GM20431 (cell line): Measurements from ENCODE around the gene IFNA21.
"Not testable (repeated sequence)": the region's sequence is repeated elsewhere in the genome, so short reads cannot be mapped to it uniquely, and the experiment has no call there.

Experiments used
- in situ Hi-C: fragments of 300-500 bp; cut with MseI, MboI; formaldehyde crosslinking; loops from one replicate; pipeline ENCODE4 v1.15.0; 2020; ENCODE audit warnings: low sequenced_read_pairs; ENCODE audit not compliant: unreplicated experiment

Gene IFNA21

GRCh38 chr9:21166560-21166959 is at the start of gene IFNA21:
Gene IFNA21, minus strand, starts transcription at chr9:21166660. Its CDS starts 48 bp downstream, at chr9:21166612.
- in situ Hi-C loops, result not testable (repeated sequence)

- in situ Hi-C loops, result not testable (repeated sequence)
Observed at GRCh38 chr9:21213411-21214326, 47.2 kb upstream of the IFNA21 start.

DNA sequence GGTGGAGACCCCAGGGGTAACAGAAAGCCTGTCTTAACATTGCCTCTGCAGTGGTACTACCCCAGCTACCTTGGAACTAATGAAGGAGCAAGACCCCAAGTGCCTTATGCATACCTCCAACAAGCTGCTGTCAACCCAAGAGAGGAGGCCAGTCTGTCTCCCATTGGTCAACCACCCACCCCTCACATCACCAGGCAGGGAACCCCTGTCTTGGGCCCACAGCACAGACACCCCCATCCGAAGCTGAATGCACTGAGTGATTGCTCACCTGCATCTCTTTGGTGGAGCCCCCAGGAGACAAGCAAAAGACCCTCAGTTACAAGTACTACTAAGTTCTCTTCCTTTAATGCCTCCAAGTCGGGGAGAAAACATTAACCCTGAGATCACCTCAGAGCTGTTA is 45.7 kb upstream of the IFNA21 start:
- in situ Hi-C loops, result not testable (repeated sequence)

DNA sequence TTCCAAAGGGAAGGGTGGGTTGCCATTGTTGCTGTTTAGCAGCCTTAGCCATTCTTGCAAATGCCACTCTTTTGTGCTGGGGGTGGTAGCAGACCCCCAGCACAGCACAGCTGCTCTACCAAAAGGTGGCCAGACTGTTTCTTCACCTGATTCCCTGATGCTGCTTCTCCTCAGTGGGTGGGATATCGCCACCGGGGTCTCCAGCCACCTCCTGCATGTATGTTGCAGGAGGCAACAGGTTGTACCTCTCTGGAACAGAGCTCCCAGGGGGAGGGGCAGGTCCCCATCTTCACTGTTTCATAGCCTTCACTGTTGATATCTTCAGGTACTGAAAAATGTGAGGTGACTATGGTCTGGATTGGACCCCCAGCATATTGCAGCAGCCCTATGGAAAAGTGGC is 44.3 kb upstream of the IFNA21 start:
- in situ Hi-C loops, result not testable (repeated sequence)

DNA sequence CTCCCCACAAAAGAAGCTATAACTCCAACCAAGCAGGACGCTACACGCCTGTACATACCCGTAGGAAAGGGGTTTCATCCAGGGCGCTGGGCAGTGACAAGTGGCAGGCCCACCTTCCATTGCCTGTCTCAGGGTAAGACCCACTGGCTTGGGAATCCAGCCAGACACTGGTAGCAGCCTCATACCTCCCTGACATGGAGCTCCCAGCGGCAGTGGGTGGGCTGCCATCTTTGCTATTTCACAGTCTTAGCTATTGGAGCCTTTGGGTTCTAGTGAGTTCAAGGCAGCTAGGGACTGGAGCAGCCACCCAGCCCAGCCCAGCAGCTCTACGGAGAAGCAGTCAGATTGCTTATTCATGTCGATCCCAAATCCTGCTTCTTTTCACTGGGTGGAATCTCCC is 43.9 kb upstream of the IFNA21 start:
- in situ Hi-C loops, result no loop called here

DNA sequence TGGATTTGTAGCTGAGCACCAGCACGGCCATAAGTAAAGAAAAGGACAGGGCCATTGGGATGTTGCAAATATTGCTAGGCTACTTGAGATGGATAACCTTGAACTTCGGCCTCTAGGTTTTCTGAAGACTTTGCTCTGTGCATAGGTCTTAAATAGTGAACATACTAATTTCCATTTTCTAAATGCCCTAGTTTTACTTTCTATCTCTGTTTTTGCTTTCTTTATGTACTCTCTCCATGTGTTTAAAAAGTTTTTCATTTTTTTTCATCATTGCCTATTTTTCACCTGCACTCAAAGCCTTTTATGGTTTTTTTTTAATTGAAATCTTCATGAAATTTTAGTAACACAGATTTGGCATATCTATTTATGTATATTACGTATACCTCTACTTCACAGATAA is 40.6 kb upstream of the IFNA21 start, which contains the start of gene IFNA10:
TSS of gene IFNA10 (minus strand) at position 101 of the 400 bp plus-strand sequence. CDS start at position 55, 46 bp downstream.
- in situ Hi-C loops, result not testable (repeated sequence)

DNA sequence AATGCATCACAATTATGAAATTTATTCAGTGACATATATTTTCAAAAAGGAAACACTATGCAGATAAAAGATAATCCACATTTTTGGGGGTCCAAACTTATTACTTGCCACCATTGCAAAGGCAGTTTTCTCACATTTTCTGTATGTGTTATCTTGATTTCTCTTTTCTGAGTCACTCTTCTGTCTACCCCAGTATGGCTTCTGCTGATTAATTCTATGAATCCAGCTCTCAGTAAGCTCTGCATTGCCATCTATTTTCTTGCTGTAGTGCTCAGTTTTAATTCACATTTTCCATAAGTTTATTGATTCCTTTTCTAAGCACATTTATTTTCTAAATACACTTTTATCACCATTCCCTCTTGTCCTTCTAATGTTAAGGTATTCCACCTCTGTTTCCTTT is 38.7 kb upstream of the IFNA21 start:
- in situ Hi-C loops, result no loop called here

- in situ Hi-C loops, result not testable (repeated sequence)
Observed at GRCh38 chr9:21202105-21202504, 35.6 kb upstream of the IFNA21 start, which contains the start of gene IFNA7. Gene IFNA7, minus strand, starts transcription at chr9:21202205. Its CDS starts 40 bp downstream, at chr9:21202165.

- in situ Hi-C loops, result not testable (repeated sequence)
Observed at GRCh38 chr9:21194867-21195776, 28.7 kb upstream of the IFNA21 start.

DNA sequence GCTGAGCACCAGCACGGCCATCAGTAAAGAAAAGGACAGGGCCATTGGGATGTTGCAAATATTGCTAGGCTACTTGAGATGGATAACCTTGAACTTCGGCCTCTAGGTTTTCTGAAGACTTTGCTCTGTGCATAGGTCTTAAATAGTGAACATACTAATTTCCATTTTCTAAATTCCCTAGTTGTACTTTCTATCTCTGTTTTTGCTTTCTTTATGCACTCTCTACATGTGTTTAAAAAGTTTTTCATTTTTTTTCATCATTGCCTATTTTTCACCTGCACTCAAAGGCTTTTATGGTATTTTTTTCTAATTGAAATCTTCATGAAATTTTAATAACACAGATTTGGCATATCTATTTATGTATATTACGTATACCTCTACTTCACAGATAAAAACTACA is 21.0 kb upstream of the IFNA21 start, which contains the start of gene IFNA4:
TSS of gene IFNA4 (minus strand) at position 101 of the 400 bp plus-strand sequence. CDS start at position 45, 56 bp downstream.
- in situ Hi-C loops, result not testable (repeated sequence)

DNA sequence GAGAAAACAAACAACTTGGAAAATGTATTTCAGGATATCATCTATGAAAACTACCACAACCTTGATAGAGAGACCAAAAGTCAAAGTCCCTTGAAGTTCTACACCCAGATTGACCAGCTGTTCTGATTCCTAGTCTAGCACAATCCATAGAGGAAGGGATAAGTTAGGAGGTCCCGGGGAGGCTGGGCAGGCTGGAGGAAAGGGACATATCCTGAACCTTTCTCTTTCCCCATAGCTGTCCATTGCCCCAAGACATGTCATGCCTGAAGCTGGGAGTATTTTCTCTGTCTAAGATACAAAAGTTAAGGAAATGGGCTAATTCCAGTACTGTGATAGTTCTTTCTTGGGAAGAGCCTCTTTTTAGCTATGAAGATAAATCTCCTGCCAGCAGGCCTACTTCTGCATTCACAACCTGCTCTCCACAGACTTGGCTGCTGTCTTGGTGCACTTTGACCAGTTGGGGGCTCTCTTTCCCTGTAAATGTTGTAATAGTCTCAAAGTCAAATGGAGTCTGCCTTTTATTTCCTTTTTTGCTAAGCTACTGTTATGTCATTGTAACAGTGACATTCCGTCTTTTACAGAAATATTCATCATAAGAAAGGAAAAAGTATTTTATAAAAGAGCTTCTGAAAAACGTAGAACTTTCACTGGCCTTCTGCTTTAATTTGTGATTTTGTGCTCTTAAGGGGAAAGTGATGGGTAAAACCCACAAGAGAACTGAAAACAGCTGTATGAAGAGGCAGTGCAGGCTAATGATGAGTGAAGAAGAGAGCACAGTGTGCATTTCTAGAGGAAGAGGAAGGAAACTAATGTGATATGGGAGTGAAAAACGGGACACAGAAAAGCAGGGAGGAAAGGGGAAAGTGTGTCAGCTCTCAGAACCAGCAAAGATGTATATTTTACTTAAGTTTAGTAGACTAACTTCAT is 16.6 kb upstream of the IFNA21 start:
- in situ Hi-C loops, result not testable (repeated sequence)

DNA sequence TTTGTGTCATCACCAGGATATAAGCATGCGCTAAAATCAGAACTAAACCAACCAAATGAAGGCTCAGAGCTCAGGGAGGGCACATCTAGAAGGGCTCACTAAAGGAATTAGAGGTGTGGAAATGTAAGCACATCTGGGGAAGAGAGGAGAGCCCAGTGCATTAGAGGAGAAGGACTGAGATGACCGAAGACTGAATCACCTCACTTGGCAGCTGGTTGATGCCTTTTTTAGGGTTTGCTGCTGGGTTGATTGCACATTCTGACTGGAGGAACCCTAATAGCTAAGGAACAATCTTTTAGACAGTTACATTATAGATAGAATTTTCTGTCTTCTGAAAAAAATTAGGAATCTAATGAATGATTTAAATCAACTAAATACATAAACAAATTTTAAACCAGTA is 8.2 kb upstream of the IFNA21 start:
- in situ Hi-C loops, result no loop called here

GRCh38 chr9:21172156-21172555 is 5.7 kb upstream of the IFNA21 start:
- in situ Hi-C loops, result no loop called here

DNA sequence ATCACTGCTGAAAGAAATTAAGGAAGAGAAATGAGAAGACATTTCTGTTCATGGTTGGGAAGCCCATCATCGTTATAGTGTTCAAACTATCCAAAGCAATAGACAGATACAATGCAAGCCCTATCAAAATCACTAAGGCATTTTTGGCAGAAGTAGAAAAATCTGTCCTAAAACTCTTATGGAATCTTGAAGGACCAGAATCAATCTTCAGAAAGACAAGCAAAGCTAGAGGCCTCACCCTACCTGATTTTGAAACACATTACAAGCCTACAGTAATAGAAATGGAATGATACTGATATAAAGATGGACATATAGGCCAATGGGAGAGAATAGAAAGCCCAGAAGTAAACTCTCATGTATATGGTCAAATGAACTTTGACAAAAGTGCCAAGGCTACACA is 4.9 kb upstream of the IFNA21 start:
- in situ Hi-C loops, result no loop called here

DNA sequence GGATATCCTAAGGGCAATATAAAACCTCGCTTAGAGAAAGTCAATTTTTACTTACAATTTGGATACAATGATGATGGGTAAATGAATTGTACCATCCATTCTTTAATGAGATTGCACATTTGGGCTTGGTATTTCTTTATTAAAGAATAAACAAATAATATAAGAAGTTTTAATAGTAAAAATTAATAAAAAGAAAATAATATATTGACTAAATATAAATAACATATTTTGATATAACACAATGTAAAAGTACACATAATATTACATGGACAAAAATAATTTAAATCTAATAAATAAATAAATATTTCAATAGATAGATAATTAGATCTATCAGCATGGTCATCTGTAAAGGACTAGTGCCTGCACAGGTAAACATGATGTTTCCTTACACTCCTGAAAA is 944 bp downstream of the IFNA21 start:
- in situ Hi-C loops, result no loop called here

DNA sequence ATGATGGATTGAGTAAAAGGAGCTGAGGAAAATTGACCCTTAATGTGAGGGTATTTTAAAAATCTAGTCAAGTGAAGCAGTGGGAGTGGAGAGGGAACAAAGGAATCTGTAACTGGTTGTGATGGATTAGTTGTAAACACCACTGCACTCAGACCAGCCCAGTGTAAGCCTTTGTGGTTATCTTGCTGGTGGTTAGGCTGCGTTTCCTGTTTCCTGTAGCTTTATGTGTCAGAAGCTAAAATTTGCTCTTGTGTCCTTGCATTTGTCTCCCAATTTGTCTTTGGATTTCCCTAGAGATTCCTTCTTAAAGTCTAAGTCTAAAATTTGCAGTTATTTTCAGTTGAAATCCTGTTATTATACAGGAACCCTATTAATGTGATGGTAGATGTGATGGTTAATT is 6.3 kb downstream of the IFNA21 start:
- in situ Hi-C loops, result no loop called here

DNA sequence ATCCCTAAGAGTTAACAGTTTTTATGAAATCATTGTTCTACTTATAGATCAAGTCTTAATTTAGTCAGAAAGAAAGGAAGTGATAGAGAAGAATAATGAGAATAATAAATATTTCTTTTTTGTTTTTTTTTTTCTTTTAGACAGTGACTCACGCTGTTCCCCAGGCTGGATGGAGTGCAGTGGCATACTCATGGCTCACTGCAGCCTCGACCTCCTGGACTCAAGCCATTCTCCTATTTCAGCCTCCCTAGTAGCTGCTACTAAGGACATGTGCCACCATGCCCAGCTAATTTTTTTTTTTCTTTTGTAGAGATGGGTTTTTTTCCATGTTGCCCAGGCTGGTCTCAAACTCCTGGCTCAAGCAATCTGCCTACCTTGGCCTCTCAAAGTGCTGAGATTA is 11.0 kb downstream of the IFNA21 start:
- in situ Hi-C loops, result no loop called here

GRCh38 chr9:21154018-21154608 is 12.3 kb downstream of the IFNA21 start:
- in situ Hi-C loops, result no loop called here
